Liver (tissue), 9 donors: ENCODE measurements around the gene QSOX1. TPM values are rescaled to one million over a fixed set of nuclear protein-coding genes. Genes with fewer than 3 reads are reported as not detected.

Source experiments
- DNase-seq: peaks from one replicate; pipeline ENCODE4 v3.0.0-alpha.2; 2017; ENCODE audit warnings: low spot score
- H3K27ac ChIP-seq, 2 donors: one replicate each; pipeline ENCODE4 v1.7.0; 2013; ENCODE audit warnings: inconsistent platforms in 2 of 2, low read length in 2 of 2, control low read depth in 1 of 2, low read depth in 1 of 2, mild to moderate bottlenecking in 1 of 2
- H3K27me3 ChIP-seq, 4 donors: one replicate each; pipeline versions ENCODE4 v1.6.1 to v1.7.0; 2013; ENCODE audit warnings: low read length in 3 of 4, inconsistent platforms in 1 of 4, mild to moderate bottlenecking in 1 of 4, moderate library complexity in 1 of 4; ENCODE audit not compliant: control insufficient read depth in 4 of 4, insufficient read depth in 4 of 4
- H3K36me3 ChIP-seq, 4 donors: one replicate each; pipeline versions ENCODE4 v1.6.1 to v1.7.0; 2013; ENCODE audit warnings: low read length in 3 of 4, mild to moderate bottlenecking in 3 of 4, low read depth in 1 of 4, moderate library complexity in 1 of 4; ENCODE audit not compliant: control insufficient read depth in 4 of 4, insufficient read depth in 3 of 4
- H3K4me1 ChIP-seq, 4 donors: one replicate each; pipeline versions ENCODE4 v1.6.1 to v1.7.0; 2013; ENCODE audit warnings: low read length in 3 of 4, mild to moderate bottlenecking in 3 of 4, moderate library complexity in 1 of 4; ENCODE audit not compliant: control insufficient read depth in 4 of 4, insufficient read depth in 4 of 4
- H3K4me3 ChIP-seq, 3 donors: one replicate each; pipeline versions ENCODE4 v1.6.1 to v1.7.0; 2013; ENCODE audit warnings: low read length in 3 of 3, control low read depth in 1 of 3, low read depth in 1 of 3, mild to moderate bottlenecking in 1 of 3
- H3K9ac ChIP-seq, 2 donors: one replicate each; pipeline ENCODE4 v1.7.0; 2013; ENCODE audit warnings: low read length in 2 of 2, mild to moderate bottlenecking in 2 of 2, moderate library complexity in 2 of 2, control low read depth in 1 of 2, low read depth in 1 of 2
- H3K9me3 ChIP-seq, 4 donors: one replicate each; pipeline versions ENCODE4 v1.6.1 to v1.7.0; 2013; ENCODE audit warnings: low read length in 3 of 4; ENCODE audit not compliant: control insufficient read depth in 4 of 4
- EGR1 ChIP-seq, 2 donors: IDR thresholded peaks; 2 replicates each; pipeline ENCODE4 v1.6.1; 2016 to 2018; ENCODE audit warnings: antibody characterized with exemption in 2 of 2, low read depth in 2 of 2
- FOXA1 ChIP-seq: IDR thresholded peaks from 2 replicates; pipeline ENCODE4 v1.6.1; 2016; ENCODE audit warnings: antibody characterized with exemption
- FOXA2 ChIP-seq: IDR thresholded peaks from 2 replicates; pipeline ENCODE4 v1.6.1; 2016; ENCODE audit warnings: antibody characterized with exemption
- GABPA ChIP-seq, 2 donors: IDR thresholded peaks in 1 of 2; conservative IDR thresholded peaks in 1 of 2; 2 replicates each; pipeline ENCODE4 v1.6.1; 2016; ENCODE audit warnings: antibody characterized with exemption in 2 of 2, mild to moderate bottlenecking in 1 of 2, moderate library complexity in 1 of 2
- HNF4A ChIP-seq, 2 donors: conservative IDR thresholded peaks; 2 replicates each; pipeline ENCODE4 v1.6.1; 2016; ENCODE audit warnings: antibody characterized with exemption in 2 of 2, mild to moderate bottlenecking in 2 of 2
- HNF4G ChIP-seq: IDR thresholded peaks from 2 replicates; pipeline ENCODE4 v1.6.1; 2016; ENCODE audit warnings: antibody characterized with exemption
- JUND ChIP-seq, 2 donors: IDR thresholded peaks; 2 replicates each; pipeline ENCODE4 v1.6.1; 2016; ENCODE audit warnings: antibody characterized with exemption in 2 of 2
- NR2F2 ChIP-seq: IDR thresholded peaks from 2 replicates; pipeline ENCODE4 v1.6.1; 2016; ENCODE audit warnings: antibody characterized with exemption
- RAD21 ChIP-seq, 2 donors: IDR thresholded peaks; 2 replicates each; pipeline ENCODE4 v1.6.1; 2016; ENCODE audit warnings: antibody characterized with exemption in 2 of 2, mild to moderate bottlenecking in 2 of 2
- REST ChIP-seq: IDR thresholded peaks from 2 replicates; pipeline ENCODE4 v1.6.1; 2016; ENCODE audit warnings: antibody characterized with exemption, mild to moderate bottlenecking
- RXRA ChIP-seq, 2 donors: IDR thresholded peaks; 2 replicates each; pipeline ENCODE4 v1.6.1; 2017 to 2018; ENCODE audit warnings: antibody characterized with exemption in 2 of 2, mild to moderate bottlenecking in 1 of 2
- SP1 ChIP-seq: IDR thresholded peaks from 2 replicates; pipeline ENCODE4 v1.6.1; 2018; ENCODE audit warnings: antibody characterized with exemption, mild to moderate bottlenecking
- TAF1 ChIP-seq: conservative IDR thresholded peaks from 2 replicates; pipeline ENCODE4 v1.6.1; 2016; ENCODE audit warnings: antibody characterized with exemption, mild to moderate bottlenecking
- YY1 ChIP-seq: IDR thresholded peaks from 2 replicates; pipeline ENCODE4 v1.6.1; 2016; ENCODE audit warnings: antibody characterized with exemption, mild to moderate bottlenecking
- WGBS: extraction: QIAGEN DNeasy Blood & Tissue Kit; methylation state at CpG from one replicate; pipeline ENCODE4 v1.1.7; 2013; 5-methylcytosine and 5-hydroxymethylcytosine counted together
- polyA plus RNA-seq, 2 donors: library from polyadenylated mRNA; stranded (reverse) in 1 of 2; unstranded in 1 of 2; fragments of 200-250 nt in 1 of 2; fragments of >200 nt in 1 of 2; fragmentation: Nextera tagmentation in 1 of 2; extraction: Ambion mirVana in 1 of 2; gene quantifications; one replicate each; pipeline versions ENCODE4 v1.2.1 to v1.2.3, GENCODE V29; 2013 to 2015
- total RNA-seq, 2 donors: library from RNA; depleted of rRNA; stranded (reverse); fragments of >200 nt; gene quantifications; one replicate each; pipeline ENCODE4 v1.2.3, GENCODE V29; 2014
- TF ChIP-seq, protein P1 (sequence below): IDR thresholded peaks from 2 replicates; pipeline ENCODE4 v1.6.1; 2016; ENCODE audit warnings: antibody characterized with exemption
- TF ChIP-seq, protein P2 (sequence below): IDR thresholded peaks from 2 replicates; pipeline ENCODE4 v1.6.1; 2016; ENCODE audit warnings: antibody characterized with exemption
- TF ChIP-seq, protein P3 (sequence below): IDR thresholded peaks from 2 replicates; pipeline ENCODE4 v1.6.1; 2016; ENCODE audit warnings: antibody characterized with exemption
- TF ChIP-seq, protein P4 (sequence below): fragments of 150-350 bp; IDR thresholded peaks from 2 replicates; pipeline ENCODE4 v1.5.1; 2017; ENCODE audit warnings: improper control_type of control experiment, low read depth, low read length; ENCODE audit not compliant: missing input control
- donor health status: healthy.
- donor health status: healthy.
- donor health status: healthy.
- donor health status: healthy.
- donor health status: healthy.

QSOX1 gene
- total and polyA plus RNA-seq, 4 donors = 14.3 to 49.2 (median 38.1) TPM

DNA sequence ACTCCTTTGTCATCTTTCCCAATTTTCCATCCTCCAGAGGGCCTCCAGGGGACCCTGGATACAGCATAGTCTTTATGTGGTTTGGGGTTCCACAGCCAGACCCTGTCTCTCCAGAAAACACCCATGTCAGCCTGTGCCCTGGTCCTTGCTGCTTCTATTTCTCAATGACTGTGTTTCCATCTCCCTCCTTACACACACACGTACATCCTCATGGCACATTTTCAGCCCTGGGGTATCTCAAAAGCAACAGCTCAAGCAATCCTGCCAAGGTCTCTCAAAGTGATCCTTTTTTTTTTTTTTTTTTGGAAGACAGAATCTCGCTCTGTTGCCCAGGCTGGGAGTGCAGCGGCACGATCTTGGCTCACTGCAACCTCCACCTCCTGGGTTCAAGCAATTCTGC, 22.3 kb downstream of the QSOX1 start:
- peaks cover 0 to 3% (median 0%) of the 10 kb centered on the region in 4 donors for H3K36me3 ChIP-seq
- H3K27ac ChIP-seq = no peak overlapping the region
- no peak overlapping the region for H3K4me3 ChIP-seq
- DNase-seq = no peak
- H3K9ac ChIP-seq = no peak overlapping the region
- no peaks in the 10 kb centered on the region for H3K9me3 ChIP-seq
- H3K4me1 ChIP-seq = no peaks in the 10 kb centered on the region
- 96% methylated on average over 4 of the region's 4 CpGs for WGBS
- peaks cover 0 to 2% (median 0%) of the 10 kb centered on the region in 4 donors for H3K27me3 ChIP-seq
- TF ChIP-seq, protein P1, sequence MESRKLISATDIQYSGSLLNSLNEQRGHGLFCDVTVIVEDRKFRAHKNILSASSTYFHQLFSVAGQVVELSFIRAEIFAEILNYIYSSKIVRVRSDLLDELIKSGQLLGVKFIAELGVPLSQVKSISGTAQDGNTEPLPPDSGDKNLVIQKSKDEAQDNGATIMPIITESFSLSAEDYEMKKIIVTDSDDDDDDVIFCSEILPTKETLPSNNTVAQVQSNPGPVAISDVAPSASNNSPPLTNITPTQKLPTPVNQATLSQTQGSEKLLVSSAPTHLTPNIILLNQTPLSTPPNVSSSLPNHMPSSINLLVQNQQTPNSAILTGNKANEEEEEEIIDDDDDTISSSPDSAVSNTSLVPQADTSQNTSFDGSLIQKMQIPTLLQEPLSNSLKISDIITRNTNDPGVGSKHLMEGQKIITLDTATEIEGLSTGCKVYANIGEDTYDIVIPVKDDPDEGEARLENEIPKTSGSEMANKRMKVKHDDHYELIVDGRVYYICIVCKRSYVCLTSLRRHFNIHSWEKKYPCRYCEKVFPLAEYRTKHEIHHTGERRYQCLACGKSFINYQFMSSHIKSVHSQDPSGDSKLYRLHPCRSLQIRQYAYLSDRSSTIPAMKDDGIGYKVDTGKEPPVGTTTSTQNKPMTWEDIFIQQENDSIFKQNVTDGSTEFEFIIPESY = no peak
- TF ChIP-seq RXRA (IDR thresholded peaks at IDR 0.05) = no peak
- no peak for TF ChIP-seq RAD21 (IDR thresholded peaks at IDR 0.05)
- no peak for TF ChIP-seq FOXA1
- TF ChIP-seq GABPA (IDR thresholded peaks at IDR 0.05 in 1 of 2, conservative IDR thresholded peaks at IDR 0.05 in 1 of 2) = no peak
- TF ChIP-seq, protein P2, sequence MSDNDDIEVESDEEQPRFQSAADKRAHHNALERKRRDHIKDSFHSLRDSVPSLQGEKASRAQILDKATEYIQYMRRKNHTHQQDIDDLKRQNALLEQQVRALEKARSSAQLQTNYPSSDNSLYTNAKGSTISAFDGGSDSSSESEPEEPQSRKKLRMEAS = no peak
- no peak for TF ChIP-seq YY1
- no peak for TF ChIP-seq EGR1 (IDR thresholded peaks at IDR 0.05; ENCODE audit: low read depth in 2 of 2)
- TF ChIP-seq REST = no peak
- no peak for TF ChIP-seq SP1
- TF ChIP-seq, protein P3, sequence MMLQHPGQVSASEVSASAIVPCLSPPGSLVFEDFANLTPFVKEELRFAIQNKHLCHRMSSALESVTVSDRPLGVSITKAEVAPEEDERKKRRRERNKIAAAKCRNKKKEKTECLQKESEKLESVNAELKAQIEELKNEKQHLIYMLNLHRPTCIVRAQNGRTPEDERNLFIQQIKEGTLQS = no peak
- TF ChIP-seq JUND (IDR thresholded peaks at IDR 0.05) = no peak
- TF ChIP-seq FOXA2 = no peak
- TF ChIP-seq TAF1 = no peak
- TF ChIP-seq HNF4G = no peak
- TF ChIP-seq, protein P4, sequence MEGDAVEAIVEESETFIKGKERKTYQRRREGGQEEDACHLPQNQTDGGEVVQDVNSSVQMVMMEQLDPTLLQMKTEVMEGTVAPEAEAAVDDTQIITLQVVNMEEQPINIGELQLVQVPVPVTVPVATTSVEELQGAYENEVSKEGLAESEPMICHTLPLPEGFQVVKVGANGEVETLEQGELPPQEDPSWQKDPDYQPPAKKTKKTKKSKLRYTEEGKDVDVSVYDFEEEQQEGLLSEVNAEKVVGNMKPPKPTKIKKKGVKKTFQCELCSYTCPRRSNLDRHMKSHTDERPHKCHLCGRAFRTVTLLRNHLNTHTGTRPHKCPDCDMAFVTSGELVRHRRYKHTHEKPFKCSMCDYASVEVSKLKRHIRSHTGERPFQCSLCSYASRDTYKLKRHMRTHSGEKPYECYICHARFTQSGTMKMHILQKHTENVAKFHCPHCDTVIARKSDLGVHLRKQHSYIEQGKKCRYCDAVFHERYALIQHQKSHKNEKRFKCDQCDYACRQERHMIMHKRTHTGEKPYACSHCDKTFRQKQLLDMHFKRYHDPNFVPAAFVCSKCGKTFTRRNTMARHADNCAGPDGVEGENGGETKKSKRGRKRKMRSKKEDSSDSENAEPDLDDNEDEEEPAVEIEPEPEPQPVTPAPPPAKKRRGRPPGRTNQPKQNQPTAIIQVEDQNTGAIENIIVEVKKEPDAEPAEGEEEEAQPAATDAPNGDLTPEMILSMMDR = no peak
- TF ChIP-seq NR2F2 = no peak
- TF ChIP-seq HNF4A (conservative IDR thresholded peaks at IDR 0.05) = no peak
